ENCODE measurements around the gene AGPAT3. TPM values are rescaled to one million over a fixed set of nuclear protein-coding genes. Genes with fewer than 3 reads are reported as not detected.
A peak's percentile ranks its signal among the peaks of the same experiment; 100 is the strongest.

AGPAT3 gene
- total and polyA plus RNA-seq, 8 donors = 13.6 to 49.6 (median 31.4) TPM

DNA sequence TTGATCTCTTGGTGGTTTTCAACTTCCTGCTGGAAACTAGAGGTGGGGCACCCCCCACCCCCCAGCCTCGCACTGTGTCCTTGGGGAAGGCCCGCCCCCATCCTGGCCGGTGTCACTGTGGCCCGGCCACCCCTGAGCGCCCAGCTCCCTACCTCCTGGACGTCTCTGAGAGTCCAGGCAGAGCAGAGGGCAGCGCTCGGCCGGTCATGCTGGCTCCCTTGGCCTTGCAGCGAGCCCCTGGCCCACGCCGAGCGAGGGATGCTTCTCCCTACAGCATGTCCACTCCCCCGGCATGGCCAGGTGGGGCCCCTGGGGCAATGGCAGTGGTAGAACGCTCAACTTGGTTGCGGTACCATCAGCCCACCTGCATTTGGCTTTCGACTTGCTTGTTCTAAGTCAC, 118.4 kb downstream of the AGPAT3 start:
- WGBS, 2 donors = 87 to 94% methylated on average over 16 to 17 of the region's 17 CpGs
- no peak overlapping the region for H3K4me3 ChIP-seq
- peaks cover 3 to 24% (median 11%) of the 10 kb centered on the region in 3 donors for H3K36me3 ChIP-seq
- H3K27ac ChIP-seq = no peak overlapping the region
- no peaks in the 10 kb centered on the region for H3K9me3 ChIP-seq
- no peaks in the 10 kb centered on the region for H3K4me1 ChIP-seq
- ATAC-seq (no peak), DNase-seq (peak in 1 of 6 donors; percentile 23), FAIRE-seq (no peak)
- TF ChIP-seq, protein P1, sequence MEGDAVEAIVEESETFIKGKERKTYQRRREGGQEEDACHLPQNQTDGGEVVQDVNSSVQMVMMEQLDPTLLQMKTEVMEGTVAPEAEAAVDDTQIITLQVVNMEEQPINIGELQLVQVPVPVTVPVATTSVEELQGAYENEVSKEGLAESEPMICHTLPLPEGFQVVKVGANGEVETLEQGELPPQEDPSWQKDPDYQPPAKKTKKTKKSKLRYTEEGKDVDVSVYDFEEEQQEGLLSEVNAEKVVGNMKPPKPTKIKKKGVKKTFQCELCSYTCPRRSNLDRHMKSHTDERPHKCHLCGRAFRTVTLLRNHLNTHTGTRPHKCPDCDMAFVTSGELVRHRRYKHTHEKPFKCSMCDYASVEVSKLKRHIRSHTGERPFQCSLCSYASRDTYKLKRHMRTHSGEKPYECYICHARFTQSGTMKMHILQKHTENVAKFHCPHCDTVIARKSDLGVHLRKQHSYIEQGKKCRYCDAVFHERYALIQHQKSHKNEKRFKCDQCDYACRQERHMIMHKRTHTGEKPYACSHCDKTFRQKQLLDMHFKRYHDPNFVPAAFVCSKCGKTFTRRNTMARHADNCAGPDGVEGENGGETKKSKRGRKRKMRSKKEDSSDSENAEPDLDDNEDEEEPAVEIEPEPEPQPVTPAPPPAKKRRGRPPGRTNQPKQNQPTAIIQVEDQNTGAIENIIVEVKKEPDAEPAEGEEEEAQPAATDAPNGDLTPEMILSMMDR (IDR thresholded peaks at IDR 0.05) = no peak
- intact Hi-C loops (cut with DNase I) = loop anchor here in 1 of 3 donors (10.0 kb wide), 1 partner anchor 179 kb away; no protein-coding TSS in a partner anchor
- H3K27me3 ChIP-seq = no peaks in the 10 kb centered on the region

DNA sequence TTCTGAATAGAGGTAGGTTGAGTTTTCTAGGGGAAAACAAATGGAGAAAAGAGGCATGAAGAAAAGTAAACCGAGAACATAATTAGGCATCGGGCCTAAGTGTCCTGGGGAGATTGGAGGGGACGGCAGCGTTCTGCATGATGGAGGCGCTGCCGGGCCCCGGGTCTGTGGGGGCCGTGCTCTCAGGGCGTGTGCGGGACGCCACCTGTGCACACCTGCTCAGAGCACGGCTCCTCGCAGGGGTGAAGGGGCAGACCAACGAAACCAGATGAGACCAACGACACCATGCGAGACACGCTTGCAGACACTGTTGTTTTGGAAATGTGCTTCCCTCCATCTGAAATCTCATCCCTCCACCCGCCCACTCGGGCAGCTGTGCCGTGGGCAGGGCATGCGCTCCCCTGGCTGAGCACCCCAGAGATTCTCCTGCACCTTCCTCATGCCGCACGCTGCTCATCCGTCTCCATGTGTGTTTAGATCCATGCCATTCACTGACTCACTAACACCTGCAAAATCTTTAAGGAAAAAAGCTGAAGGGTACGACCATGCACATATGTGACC, 118.9 kb downstream of the AGPAT3 start:
- ATAC-seq (no peak), FAIRE-seq (no peak), DNase-seq (peak in 1 of 6 donors; percentile 5)
- Histone ChIP-seq H3K27ac (no peak overlapping the region), H3K9me3 (no peaks in the 10 kb centered on the region), H3K27me3 (no peaks in the 10 kb centered on the region), H3K4me1 (no peaks in the 10 kb centered on the region), H3K36me3 (peaks cover 3 to 24% (median 11%) of the 10 kb centered on the region in 3 donors), H3K4me3 (no peak overlapping the region)
- 92 to 94% methylated on average over 25 of the region's 25 CpGs for WGBS, 2 donors
- intact Hi-C loops (cut with DNase I) = loop anchor here in 1 of 3 donors (10.0 kb wide), 1 partner anchor 179 kb away; no protein-coding TSS in a partner anchor
- TF ChIP-seq, protein P1 (IDR thresholded peaks at IDR 0.05) = no peak

DNA sequence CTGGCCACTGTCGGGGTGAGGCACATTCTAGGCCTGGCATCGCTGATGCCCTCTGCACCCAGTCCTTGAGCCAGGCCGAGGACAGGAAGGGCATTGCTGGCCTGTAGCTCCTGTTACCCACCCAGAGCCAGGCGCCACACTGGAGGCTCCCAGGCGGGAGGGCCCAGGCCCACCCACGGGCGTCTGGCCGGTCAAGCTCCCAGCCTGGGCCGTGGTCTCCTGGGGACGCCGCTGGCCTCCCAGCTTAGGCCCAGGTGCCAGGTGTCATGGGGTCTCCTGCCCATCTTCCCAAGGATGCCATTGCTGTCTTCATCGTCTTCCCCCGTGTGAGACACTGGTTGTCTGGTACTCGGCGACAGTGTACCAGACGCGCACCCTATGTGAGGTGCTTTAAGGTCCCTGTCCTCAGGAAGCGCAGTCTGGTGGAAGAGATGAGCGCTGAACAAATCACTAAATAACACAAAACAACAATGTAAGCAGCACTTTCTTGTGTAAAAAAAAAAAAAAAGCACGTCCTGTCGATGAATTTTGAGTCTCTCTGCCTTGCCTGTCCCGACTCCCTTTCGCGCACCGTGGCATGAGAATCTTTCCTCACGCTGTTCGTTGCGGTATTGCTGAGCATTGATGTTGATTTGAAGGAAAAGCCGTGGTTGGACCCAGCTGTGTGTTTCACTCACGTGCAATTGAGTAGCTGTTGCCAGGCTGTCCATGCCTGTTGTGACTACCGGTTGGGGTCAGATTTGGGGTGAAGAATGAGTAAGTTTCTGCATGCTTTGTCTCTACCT, 120.1 kb downstream of the AGPAT3 start:
- WGBS, 2 donors = 81 to 86% methylated on average over 31 of the region's 31 CpGs
- TF ChIP-seq, protein P1 (IDR thresholded peaks at IDR 0.05) = no peak
- ATAC-seq (peak in 1 of 4 donors; percentile 16), DNase-seq (peak in 1 of 6 donors; percentile 17), FAIRE-seq (no peak)
- Histone ChIP-seq H3K27me3 (no peaks in the 10 kb centered on the region), H3K36me3 (peaks cover 3 to 24% (median 11%) of the 10 kb centered on the region in 3 donors), H3K4me1 (no peaks in the 10 kb centered on the region), H3K4me3 (no peak overlapping the region), H3K27ac (no peak overlapping the region), H3K9me3 (no peaks in the 10 kb centered on the region)
- intact Hi-C loops (cut with DNase I) = loop anchor here in 1 of 3 donors (10.0 kb wide), 1 partner anchor 180 kb away; no protein-coding TSS in a partner anchor

- intact Hi-C loops (cut with DNase I) = loop anchor here in 1 of 3 donors (10.0 kb wide), 1 partner anchor 181 kb away; no protein-coding TSS in a partner anchor
- peaks cover 3 to 24% (median 11%) of the 10 kb centered on the region in 3 donors for H3K36me3 ChIP-seq
- H3K9me3 ChIP-seq = no peaks in the 10 kb centered on the region
- ATAC-seq (peak in 1 of 4 donors; percentile 23), DNase-seq (no peak), FAIRE-seq (no peak)
- no peak overlapping the region for H3K4me3 ChIP-seq
- H3K27me3 ChIP-seq = no peaks in the 10 kb centered on the region
- H3K27ac ChIP-seq = no peak overlapping the region
- no peaks in the 10 kb centered on the region for H3K4me1 ChIP-seq
- 27 to 29% methylated on average over 22 of the region's 22 CpGs for WGBS, 2 donors
- TF ChIP-seq, protein P1 (IDR thresholded peaks at IDR 0.05) = no peak
These were observed 120.7 kb downstream of the AGPAT3 start for GRCh38 chr21:43985690-43986251.

All from pancreas (tissue), 10 donors.